CD8-positive, alpha-beta memory T cell (primary cell): ENCODE results near the gene VAV1. TPM values are rescaled to one million over a fixed set of nuclear protein-coding genes. Genes with fewer than 3 reads are reported as not detected.
A peak's percentile ranks its signal among the peaks of the same experiment; 100 is the strongest.

Experiments used
- CTCF ChIA-PET: fragments of 350-600 bp; sonication (Branson Sonifier 250); formaldehyde crosslinking; loops from one replicate; lab custom pipeline; 2021; ENCODE audit warnings: antibody characterized with exemption; lab: Charles Lee
- POLR2A ChIA-PET: fragments of 350-600 bp; sonication (Branson Sonifier 250); formaldehyde crosslinking; loops from one replicate; lab custom pipeline; 2021; ENCODE audit warnings: antibody characterized with exemption; lab: Charles Lee
- DNase-seq, 5 donors: peaks; one replicate each; pipeline versions ENCODE4 v3.0.0 to v3.0.0-alpha.2; 2020 to 2022; ENCODE audit warnings: mixed read lengths in 1 of 5
- H3K27ac ChIP-seq: one replicate; pipeline ENCODE4 v1.7.0; 2013; ENCODE audit warnings: low read depth, mild to moderate bottlenecking, low read length, moderate library complexity
- H3K27me3 ChIP-seq: 2 replicates; pipeline ENCODE4 v1.7.0; 2013; ENCODE audit warnings: low read length, mild to moderate bottlenecking; ENCODE audit not compliant: insufficient read depth, poor library complexity, severe bottlenecking
- H3K36me3 ChIP-seq: 2 replicates; pipeline ENCODE4 v1.7.0; 2013; ENCODE audit warnings: mild to moderate bottlenecking, low read length, moderate library complexity; ENCODE audit not compliant: insufficient read depth
- H3K4me1 ChIP-seq: 2 replicates; pipeline ENCODE4 v1.7.0; 2013; ENCODE audit warnings: mild to moderate bottlenecking, low read length, moderate library complexity; ENCODE audit not compliant: insufficient read depth
- H3K4me3 ChIP-seq: 2 replicates; pipeline ENCODE4 v1.7.0; 2013; ENCODE audit warnings: mild to moderate bottlenecking, low read length
- H3K9me3 ChIP-seq: 2 replicates; pipeline ENCODE4 v1.7.0; 2013; ENCODE audit warnings: mild to moderate bottlenecking, low read length
- H3K27ac Mint-ChIP-seq, 8 donors: one replicate each; pipeline ENCODE4 v1.8.0; 2020 to 2021; ENCODE audit warnings: mixed read lengths in 8 of 8, mild to moderate bottlenecking in 6 of 8, inconsistent platforms in 3 of 8, moderate library complexity in 3 of 8
- H3K27me3 Mint-ChIP-seq, 2 donors: one replicate each; pipeline ENCODE4 v1.8.0; 2020 to 2021; ENCODE audit warnings: mixed read lengths in 2 of 2, mild to moderate bottlenecking in 1 of 2, moderate library complexity in 1 of 2
- H3K36me3 Mint-ChIP-seq, 3 donors: one replicate each; pipeline ENCODE4 v1.8.0; 2020 to 2021; ENCODE audit warnings: mixed read lengths in 3 of 3, inconsistent platforms in 1 of 3, mild to moderate bottlenecking in 1 of 3
- H3K4me1 Mint-ChIP-seq, 3 donors: one replicate each; pipeline ENCODE4 v1.8.0; 2020 to 2021; ENCODE audit warnings: mixed read lengths in 3 of 3, inconsistent platforms in 1 of 3, mild to moderate bottlenecking in 1 of 3
- H3K4me3 Mint-ChIP-seq, 7 donors: one replicate each; pipeline ENCODE4 v1.8.0; 2020 to 2021; ENCODE audit warnings: mixed read lengths in 7 of 7, mild to moderate bottlenecking in 6 of 7, moderate library complexity in 4 of 7, inconsistent platforms in 2 of 7
- H3K9me3 Mint-ChIP-seq, 5 donors: one replicate each; pipeline ENCODE4 v1.8.0; 2020 to 2022; ENCODE audit warnings: mixed read lengths in 5 of 5, mild to moderate bottlenecking in 3 of 5, moderate library complexity in 2 of 5, inconsistent platforms in 1 of 5
- polyA plus RNA-seq: library from polyadenylated mRNA; unstranded; fragments of 300-500 nt; fragmentation: Illumina TruSeq; gene quantifications from one replicate; pipeline ENCODE4 v1.2.3, GENCODE V29; 2021
- total RNA-seq, 2 experiments: library from RNA; stranded (reverse); gene quantifications; one replicate each; pipeline ENCODE4 v1.2.3, GENCODE V29; 2021

The VAV1 gene
- total and polyA plus RNA-seq, 3 experiments from 2014 or later, result 28.4 to 52.9 (median 51.9) TPM

DNA sequence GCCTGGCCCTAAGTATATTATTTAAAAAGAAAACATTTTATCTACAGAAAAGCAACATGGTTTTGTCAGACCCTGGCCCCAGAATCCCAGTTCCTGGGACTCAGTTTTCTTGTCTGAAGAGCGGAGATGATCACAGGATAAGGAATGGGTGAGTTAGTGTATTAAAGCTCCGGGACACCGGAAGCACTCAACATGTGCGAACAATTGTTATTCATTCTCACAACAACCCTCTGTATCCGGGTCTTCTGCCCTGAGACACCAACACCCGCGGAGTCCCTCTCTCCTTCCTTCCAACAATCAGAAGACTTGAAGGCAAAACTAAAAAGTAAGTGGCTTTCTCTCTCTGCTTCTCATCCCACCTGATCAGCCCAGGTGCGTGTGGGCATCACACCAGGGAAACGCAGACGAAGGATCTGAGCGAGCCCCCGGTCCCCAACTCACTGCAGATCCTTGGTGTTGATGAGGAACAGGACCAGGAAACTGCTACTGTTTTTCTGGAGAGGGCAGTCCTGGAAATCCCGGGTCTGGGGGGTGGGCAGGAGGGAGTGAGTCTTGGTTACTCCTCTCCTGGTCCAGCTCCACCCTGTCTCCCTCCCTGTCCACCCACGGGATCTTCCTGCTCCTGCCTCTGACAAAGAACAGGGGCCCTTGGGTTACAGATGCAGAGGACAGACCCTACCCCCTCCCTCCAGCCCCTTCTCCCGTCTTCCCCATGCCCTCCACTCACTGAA is 37.2 kb upstream of the VAV1 start:
- peak overlapping the region in 7 of 8 donors; percentile 74 to 98 (median 98) for H3K27ac Mint-ChIP-seq
- H3K4me3 ChIP-seq, result no peak overlapping the region
- H3K27ac ChIP-seq, result peak overlapping the region; percentile 77
- H3K27me3 ChIP-seq, result no peaks in the 10 kb centered on the region
- H3K36me3 Mint-ChIP-seq, result peaks cover 4 to 36% (median 4%) of the 10 kb centered on the region in 3 donors
- H3K4me1 Mint-ChIP-seq, result peaks cover 28 to 42% (median 29%) of the 10 kb centered on the region in 3 donors
- no peaks in the 10 kb centered on the region for H3K9me3 ChIP-seq
- DNase-seq, result no peak
- CTCF ChIA-PET, result interaction anchor here (1.2 to 5.4 kb wide), 5 partner anchors 38 to 217 kb away, joined by 3 to 87 read pairs (median 21); partner anchors contain the start of gene VAV1
- no peaks in the 10 kb centered on the region for H3K36me3 ChIP-seq
- POLR2A ChIA-PET, result interaction anchor here (0.7 to 1.2 kb wide), 2 partner anchors 66 to 382 kb away, joined by 3 to 4 read pairs; partner anchors contain the start of gene TNFSF14
- peak overlapping the region in 5 of 7 donors; percentile 19 to 96 (median 88) for H3K4me3 Mint-ChIP-seq
- H3K27me3 Mint-ChIP-seq, result no peaks in the 10 kb centered on the region
- H3K9me3 Mint-ChIP-seq, result no peaks in the 10 kb centered on the region
- peaks cover 35% of the 10 kb centered on the region for H3K4me1 ChIP-seq

DNA sequence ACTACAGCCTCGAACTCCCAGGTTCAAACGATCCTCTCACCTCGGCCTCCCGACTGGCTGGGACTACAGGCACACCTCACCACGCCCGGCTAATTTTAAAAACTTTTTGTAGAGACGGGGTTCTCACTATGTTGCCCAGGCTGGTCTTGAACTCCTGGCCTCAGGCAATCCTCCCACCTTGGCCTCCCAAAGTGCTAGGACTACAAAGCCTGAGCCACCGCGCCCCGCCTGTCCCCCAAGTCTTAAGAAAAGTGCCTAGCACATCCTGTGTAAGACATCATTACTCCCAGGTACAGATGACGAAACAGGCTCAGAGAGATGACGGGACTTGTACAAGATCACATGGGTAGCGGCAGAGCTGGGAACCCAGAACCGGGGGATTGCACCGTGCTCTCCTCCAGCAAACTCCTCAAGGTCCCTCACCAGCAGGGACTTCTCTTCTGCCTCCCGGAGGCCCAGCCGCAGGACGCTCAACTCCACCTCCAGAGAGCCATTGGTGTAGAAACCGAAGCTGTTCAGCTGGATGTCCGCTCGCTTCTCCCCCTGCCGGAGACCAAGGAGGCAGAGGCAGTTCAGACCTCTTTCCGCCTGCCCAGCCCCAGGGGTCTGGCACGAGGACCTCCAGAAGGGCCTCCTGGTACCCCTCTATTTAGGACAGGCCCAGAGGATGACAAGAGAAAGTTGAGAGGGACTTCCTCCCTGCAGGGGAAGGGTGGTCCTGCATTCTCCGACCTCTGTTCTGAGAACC is 36.2 kb upstream of the VAV1 start:
- no peaks in the 10 kb centered on the region for H3K9me3 Mint-ChIP-seq
- Histone ChIP-seq H3K4me1 (peaks cover 45% of the 10 kb centered on the region), H3K27ac (peak overlapping the region; percentile 77), H3K36me3 (no peaks in the 10 kb centered on the region), H3K9me3 (no peaks in the 10 kb centered on the region), H3K27me3 (no peaks in the 10 kb centered on the region), H3K4me3 (peak overlapping the region; percentile 80)
- ChIA-PET POLR2A (interaction anchor here (1.2 to 2.6 kb wide), 4 partner anchors 8 to 126 kb away, joined by 3 to 14 read pairs (median 6); partner anchors contain the start of gene TNFSF14), CTCF (interaction anchor here (0.9 to 5.4 kb wide), 13 partner anchors 8 to 268 kb away, joined by 3 to 87 read pairs (median 4); partner anchors contain the start of gene VAV1)
- H3K27me3 Mint-ChIP-seq, result no peaks in the 10 kb centered on the region
- DNase-seq, result peak; percentile 58 to 77 (median 67)
- peaks cover 4 to 36% (median 4%) of the 10 kb centered on the region in 3 donors for H3K36me3 Mint-ChIP-seq
- peaks cover 32 to 49% (median 35%) of the 10 kb centered on the region in 3 donors for H3K4me1 Mint-ChIP-seq
- H3K27ac Mint-ChIP-seq, result peak overlapping the region; percentile 93 to 100 (median 98)
- peak overlapping the region; percentile 88 to 99 (median 96) for H3K4me3 Mint-ChIP-seq

- no peaks in the 10 kb centered on the region for H3K27me3 ChIP-seq
- Mint-ChIP-seq H3K4me3 (peak overlapping the region; percentile 88 to 99 (median 96)), H3K36me3 (peaks cover 4 to 32% (median 4%) of the 10 kb centered on the region in 3 donors), H3K9me3 (no peaks in the 10 kb centered on the region), H3K27ac (peak overlapping the region; percentile 93 to 100 (median 98)), H3K4me1 (peaks cover 32 to 53% (median 36%) of the 10 kb centered on the region in 3 donors), H3K27me3 (no peaks in the 10 kb centered on the region)
- ChIA-PET POLR2A (interaction anchor here (0.5 to 2.6 kb wide), 11 partner anchors 9 to 628 kb away, joined by 3 to 14 read pairs (median 5); partner anchors contain the start of genes KHSRP and TNFSF14), CTCF (interaction anchor here (0.9 to 5.4 kb wide), 15 partner anchors 9 to 268 kb away, joined by 3 to 87 read pairs (median 4); partner anchors contain the start of gene VAV1)
- peaks cover 47% of the 10 kb centered on the region for H3K4me1 ChIP-seq
- no peaks in the 10 kb centered on the region for H3K36me3 ChIP-seq
- DNase-seq, result no peak
- H3K27ac ChIP-seq, result peak overlapping the region; percentile 77
- no peaks in the 10 kb centered on the region for H3K9me3 ChIP-seq
- H3K4me3 ChIP-seq, result peak overlapping the region; percentile 80
Observed at GRCh38 chr19:6736917-6737283, 35.6 kb upstream of the VAV1 start.

DNA sequence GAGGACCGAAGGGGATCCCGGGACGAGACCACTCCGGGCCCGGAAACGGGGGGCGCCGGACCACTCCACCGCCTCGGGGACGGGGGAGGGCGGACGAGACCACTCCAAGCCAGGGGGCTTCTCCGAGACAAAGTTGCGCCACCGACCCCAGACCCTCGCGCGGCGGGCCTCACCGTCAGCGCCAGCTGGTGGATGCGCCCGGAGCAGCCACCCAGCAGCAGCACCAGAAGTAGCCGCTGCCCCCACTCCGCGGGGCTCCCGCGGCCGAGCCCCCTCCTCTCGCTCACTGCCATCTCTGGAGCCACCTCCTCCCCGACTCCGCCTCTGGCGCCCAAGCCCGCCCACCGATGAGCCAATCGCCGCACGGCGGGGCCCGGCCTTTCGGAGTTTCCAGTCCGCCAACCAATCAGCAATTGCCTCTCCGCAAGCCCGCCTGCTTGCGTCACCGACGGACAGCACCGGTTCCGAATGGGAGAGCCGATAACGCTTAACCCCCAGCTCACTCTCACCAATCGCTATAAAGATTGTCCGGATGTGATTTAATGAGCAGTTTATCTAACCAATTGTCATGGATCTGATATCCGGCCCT is 35.1 kb upstream of the VAV1 start, which contains the start of gene GPR108:
Gene GPR108, minus strand, starts transcription at position 297 of the 589 bp plus-strand sequence. Its CDS starts 4 bp downstream, at position 293.
- H3K27ac ChIP-seq, result peak within 1 kb of the TSS; percentile 77
- H3K4me3 ChIP-seq, result peak within 1 kb of the TSS; percentile 80
- peak within 1 kb of the TSS; percentile 92 to 99 (median 96) for H3K4me3 Mint-ChIP-seq
- H3K27me3 Mint-ChIP-seq, result no peaks in the 10 kb centered on the region
- H3K27ac Mint-ChIP-seq, result peak within 1 kb of the TSS; percentile 95 to 100 (median 98)
- ChIA-PET CTCF (interaction anchor here (0.9 to 5.4 kb wide), 16 partner anchors 9 to 221 kb away, joined by 3 to 87 read pairs (median 4); partner anchors contain the start of gene VAV1), POLR2A (interaction anchor here (0.5 to 2.6 kb wide), 10 partner anchors 9 to 629 kb away, joined by 3 to 14 read pairs (median 4); partner anchors contain the start of genes KHSRP and TNFSF14)
- no peaks in the 10 kb centered on the region for H3K36me3 ChIP-seq
- DNase-seq, result peak; percentile 99 to 100 (median 99)
- H3K4me1 Mint-ChIP-seq, result peaks cover 32 to 53% (median 36%) of the 10 kb centered on the region in 3 donors
- H3K27me3 ChIP-seq, result no peaks in the 10 kb centered on the region
- peaks cover 3 to 29% (median 3%) of the 10 kb centered on the region in 3 donors for H3K36me3 Mint-ChIP-seq
- no peaks in the 10 kb centered on the region for H3K9me3 ChIP-seq
- no peaks in the 10 kb centered on the region for H3K9me3 Mint-ChIP-seq
- H3K4me1 ChIP-seq, result peaks cover 47% of the 10 kb centered on the region

- peak; percentile 62 to 83 (median 68) for DNase-seq
- Mint-ChIP-seq H3K27me3 (no peaks in the 10 kb centered on the region), H3K9me3 (no peaks in the 10 kb centered on the region), H3K27ac (peak overlapping the region; percentile 95 to 99 (median 97)), H3K36me3 (peaks cover 0 to 22% (median 0%) of the 10 kb centered on the region in 3 donors), H3K4me3 (peak overlapping the region; percentile 92 to 99 (median 96)), H3K4me1 (peaks cover 32 to 53% (median 36%) of the 10 kb centered on the region in 3 donors)
- Histone ChIP-seq H3K36me3 (no peaks in the 10 kb centered on the region), H3K27ac (peak overlapping the region; percentile 65), H3K27me3 (no peaks in the 10 kb centered on the region), H3K4me3 (peak overlapping the region; percentile 45), H3K4me1 (peaks cover 47% of the 10 kb centered on the region), H3K9me3 (no peaks in the 10 kb centered on the region)
- CTCF ChIA-PET, result interaction anchor here (0.7 to 5.4 kb wide), 19 partner anchors 10 to 222 kb away, joined by 3 to 87 read pairs (median 4); partner anchors contain the start of genes TNFSF14 and VAV1
- POLR2A ChIA-PET, result interaction anchor here (0.5 to 2.6 kb wide), 11 partner anchors 10 to 313 kb away, joined by 3 to 14 read pairs (median 4); partner anchors contain the start of genes KHSRP, TNFSF14 and VAV1
Observed at GRCh38 chr19:6737873-6738786, 34.4 kb upstream of the VAV1 start.

DNA sequence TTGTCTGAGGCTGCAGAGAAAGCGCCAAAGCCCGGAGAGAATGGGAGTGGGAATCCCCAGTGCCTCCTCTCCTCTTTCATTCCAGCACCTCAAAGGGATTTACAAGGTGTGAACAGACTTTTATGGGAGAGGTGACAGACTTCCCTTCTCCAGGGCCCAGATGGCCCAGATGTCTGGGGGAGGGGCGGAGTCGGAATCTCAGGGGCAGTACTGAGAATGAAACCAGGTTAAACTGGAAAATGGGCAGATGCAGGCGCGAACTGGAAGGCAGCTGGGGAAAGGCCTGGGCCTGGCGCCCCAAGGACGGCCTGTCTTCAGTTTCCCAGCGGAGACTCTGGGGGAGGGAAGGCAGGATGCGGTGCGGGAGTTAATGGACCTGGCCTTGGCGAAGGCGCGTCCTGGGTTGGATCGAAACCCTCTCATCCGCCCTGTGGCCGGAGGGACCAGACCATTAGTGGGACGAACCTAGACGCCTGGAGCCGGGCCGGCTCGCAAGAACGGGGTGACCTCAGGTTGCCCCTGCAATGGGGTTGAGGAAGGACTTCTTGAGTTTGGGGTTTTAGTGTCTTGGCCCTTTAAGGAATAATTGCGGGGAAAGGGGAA is 33.6 kb upstream of the VAV1 start:
- DNase-seq, result peak in 3 of 5 donors; percentile 21 to 60 (median 49)
- Mint-ChIP-seq H3K9me3 (no peaks in the 10 kb centered on the region), H3K27ac (peak overlapping the region; percentile 81 to 99 (median 97)), H3K4me3 (peak overlapping the region; percentile 81 to 99 (median 96)), H3K36me3 (peaks cover 0 to 19% (median 0%) of the 10 kb centered on the region in 3 donors), H3K4me1 (peaks cover 32 to 53% (median 36%) of the 10 kb centered on the region in 3 donors), H3K27me3 (no peaks in the 10 kb centered on the region)
- H3K27ac ChIP-seq, result peak overlapping the region; percentile 65
- H3K9me3 ChIP-seq, result no peaks in the 10 kb centered on the region
- ChIA-PET POLR2A (interaction anchor here (0.5 to 2.6 kb wide), 5 partner anchors 34 to 314 kb away, joined by 3 to 14 read pairs (median 11); partner anchors contain the start of genes KHSRP and VAV1), CTCF (interaction anchor here (0.6 to 5.4 kb wide), 15 partner anchors 11 to 278 kb away, joined by 3 to 87 read pairs (median 4); partner anchors contain the start of genes TNFSF14 and VAV1)
- peak overlapping the region; percentile 45 for H3K4me3 ChIP-seq
- H3K27me3 ChIP-seq, result no peaks in the 10 kb centered on the region
- peaks cover 47% of the 10 kb centered on the region for H3K4me1 ChIP-seq
- no peaks in the 10 kb centered on the region for H3K36me3 ChIP-seq
